ENCODE results near the gene ENOX2. TPM values are rescaled to one million over a fixed set of nuclear protein-coding genes. Genes with fewer than 3 reads are reported as not detected.

ENOX2 gene
- total and polyA plus RNA-seq, 2 of the 13 experiments (the other 11 are each of a cell fraction or from before 2014, with no cell fraction given): 5.9 to 8.5 TPM

DNA sequence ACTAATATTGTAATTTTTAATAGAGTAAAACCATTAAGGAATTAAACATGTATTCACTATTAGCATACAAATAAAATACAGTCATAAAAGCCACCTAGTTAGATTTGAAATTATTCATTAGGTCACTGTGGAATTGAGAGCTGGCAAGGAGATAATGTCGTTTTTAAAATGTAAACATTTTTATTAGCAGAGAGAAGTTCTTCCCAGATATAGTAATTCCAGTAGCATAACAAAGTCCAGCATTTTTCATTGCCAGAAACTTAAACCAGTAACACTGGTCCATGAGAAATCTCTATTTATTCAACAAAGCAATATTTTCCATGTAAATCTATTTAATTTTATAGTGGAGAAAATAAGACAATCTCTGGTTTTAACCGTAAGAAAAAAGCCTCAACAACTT, 17.5 kb downstream of the ENOX2 start (continued):
- no peak for TF ChIP-seq ZNF772 (CRISPR knock-in tag; IDR thresholded peaks at IDR 0.05)
- no peak for TF ChIP-seq NR1H2 (CRISPR knock-in tag; IDR thresholded peaks at IDR 0.05; ENCODE audit: borderline replicate concordance, low read depth)
- no peak for TF ChIP-seq SKI (IDR thresholded peaks at IDR 0.05; ENCODE audit: partially characterized antibody)
- TF ChIP-seq ZNF329 (CRISPR knock-in tag; IDR thresholded peaks at IDR 0.05; ENCODE audit: low read depth): no peak
- TF ChIP-seq, protein P1, sequence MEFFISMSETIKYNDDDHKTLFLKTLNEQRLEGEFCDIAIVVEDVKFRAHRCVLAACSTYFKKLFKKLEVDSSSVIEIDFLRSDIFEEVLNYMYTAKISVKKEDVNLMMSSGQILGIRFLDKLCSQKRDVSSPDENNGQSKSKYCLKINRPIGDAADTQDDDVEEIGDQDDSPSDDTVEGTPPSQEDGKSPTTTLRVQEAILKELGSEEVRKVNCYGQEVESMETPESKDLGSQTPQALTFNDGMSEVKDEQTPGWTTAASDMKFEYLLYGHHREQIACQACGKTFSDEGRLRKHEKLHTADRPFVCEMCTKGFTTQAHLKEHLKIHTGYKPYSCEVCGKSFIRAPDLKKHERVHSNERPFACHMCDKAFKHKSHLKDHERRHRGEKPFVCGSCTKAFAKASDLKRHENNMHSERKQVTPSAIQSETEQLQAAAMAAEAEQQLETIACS (CRISPR knock-in tag; IDR thresholded peaks at IDR 0.05): no peak
- no peak for TF ChIP-seq ISL2 (CRISPR knock-in tag; IDR thresholded peaks at IDR 0.05)

DNA sequence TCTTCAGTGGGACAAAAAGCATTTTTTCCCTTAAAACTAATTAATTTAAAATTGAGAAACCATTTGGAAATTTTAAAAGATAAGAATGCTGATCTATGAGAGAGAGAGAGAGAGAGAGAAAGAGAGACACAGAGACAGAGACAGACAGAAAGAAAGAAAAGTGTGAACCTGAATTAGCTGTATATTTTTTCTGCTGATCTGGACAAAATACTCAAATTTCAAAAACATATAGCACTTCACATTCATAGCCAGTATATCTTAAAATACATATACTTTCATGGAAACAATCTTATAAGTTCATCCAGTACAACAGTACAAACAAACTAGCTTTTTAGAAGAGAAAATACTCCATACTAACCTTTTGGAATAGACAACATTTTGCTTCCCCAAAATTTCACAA, 18.4 kb downstream of the ENOX2 start:
- Histone ChIP-seq H3K79me2 (ENCODE audit: insufficient read depth, low read length) (no peaks in the 10 kb centered on the region), H3K9ac (ENCODE audit: insufficient read depth, low read depth, low read length) (no peak overlapping the region), H3K27me3 (ENCODE audit: control insufficient read depth in 1 of 2, insufficient read depth in 2 of 2, low read length in 2 of 2) (no peaks in the 10 kb centered on the region), H3K27ac (ENCODE audit: extremely low read length, insufficient read depth, low read length) (no peak overlapping the region), H3K4me1 (ENCODE audit: insufficient read depth, low read length) (no peaks in the 10 kb centered on the region), H2AFZ (ENCODE audit: low read length) (no peak overlapping the region), H4K20me1 (ENCODE audit: insufficient read depth, low read length) (no peaks in the 10 kb centered on the region), H3K9me3 (ENCODE audit: low read length) (no peaks in the 10 kb centered on the region), H3K4me2 (ENCODE audit: low read depth, low read length) (no peak overlapping the region), H3K36me3 (replicated peaks in 1 of 2; ENCODE audit: control insufficient read depth in 1 of 2, insufficient read depth in 2 of 2, low read length in 2 of 2) (no peaks in the 10 kb centered on the region), H3K4me3 (replicated peaks in 1 of 3; ENCODE audit: insufficient read depth in 1 of 3, low read depth in 2 of 3, low read length in 3 of 3) (no peak overlapping the region)
- intact Hi-C loops (cut with micrococcal nuclease; ENCODE audit: unreplicated experiment) (no loop called here), in situ Hi-C loops (cut with HindIII; ENCODE audit: extremely low pct_ligation_motif_present, low pct_unique_long_range_greater_than_20kb) (no loop called here)
- POLR2A ChIA-PET: no interaction called here
- no peak for DNase-seq (ENCODE audit: low spot score)
- ATAC-seq: no peak
- TF ChIP-seq, protein P2, sequence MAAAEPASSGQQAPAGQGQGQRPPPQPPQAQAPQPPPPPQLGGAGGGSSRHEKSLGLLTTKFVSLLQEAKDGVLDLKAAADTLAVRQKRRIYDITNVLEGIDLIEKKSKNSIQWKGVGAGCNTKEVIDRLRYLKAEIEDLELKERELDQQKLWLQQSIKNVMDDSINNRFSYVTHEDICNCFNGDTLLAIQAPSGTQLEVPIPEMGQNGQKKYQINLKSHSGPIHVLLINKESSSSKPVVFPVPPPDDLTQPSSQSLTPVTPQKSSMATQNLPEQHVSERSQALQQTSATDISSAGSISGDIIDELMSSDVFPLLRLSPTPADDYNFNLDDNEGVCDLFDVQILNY (CRISPR knock-in tag; conservative IDR thresholded peaks at IDR 0.05): no peak
- TF ChIP-seq NFE2L1 (CRISPR knock-in tag; IDR thresholded peaks at IDR 0.05; ENCODE audit: borderline replicate concordance) (no peak), U2AF1 (optimal IDR thresholded peaks at IDR 0.05; ENCODE audit: low read depth, low read length) (no peak), ZNF143 (CRISPR knock-in tag; IDR thresholded peaks at IDR 0.05) (no peak), MAFK (conservative IDR thresholded peaks at IDR 0.05 in 1 of 2, IDR thresholded peaks at IDR 0.05 in 1 of 2; ENCODE audit: low read length in 2 of 2) (0 out of 4 replicates have a peak, but pooled peaks of 1 of the 2 experiments have one; percentile 16)
- TF ChIP-seq, protein P3, sequence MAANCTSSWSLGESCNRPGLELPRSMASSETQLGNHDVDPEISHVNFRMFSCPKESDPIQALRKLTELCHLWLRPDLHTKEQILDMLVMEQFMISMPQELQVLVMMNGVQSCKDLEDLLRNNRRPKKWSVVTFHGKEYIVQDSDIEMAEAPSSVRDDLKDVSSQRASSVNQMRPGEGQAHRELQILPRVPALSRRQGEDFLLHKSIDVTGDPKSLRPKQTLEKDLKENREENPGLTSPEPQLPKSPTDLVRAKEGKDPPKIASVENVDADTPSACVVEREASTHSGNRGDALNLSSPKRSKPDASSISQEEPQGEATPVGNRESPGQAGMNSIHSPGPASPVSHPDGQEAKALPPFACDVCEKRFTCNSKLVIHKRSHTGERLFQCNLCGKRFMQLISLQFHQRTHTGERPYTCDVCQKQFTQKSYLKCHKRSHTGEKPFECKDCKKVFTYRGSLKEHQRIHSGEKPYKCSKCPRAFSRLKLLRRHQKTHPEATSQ (CRISPR knock-in tag; IDR thresholded peaks at IDR 0.05; ENCODE audit: borderline replicate concordance): no peak
- CTCF ChIA-PET (ENCODE audit: low intra/inter-chr PET ratio, low total read pairs): no interaction called here
- peak; percentile 40 for FAIRE-seq
- no TSS peak for BruUV-seq (replicated peaks)

Measured in HepG2 (cell line).